GM19025 (cell line): ENCODE measurements around the gene RRAGB.
"Not testable (repeated sequence)": the region's sequence is repeated elsewhere in the genome, so short reads cannot be mapped to it uniquely, and the experiment has no call there.

ENCODE experiments used
- ATAC-seq: cut with Tn5 transposase; IDR thresholded peaks from one replicate; pipeline ENCODE4 v1.9.1; 2021; ENCODE audit warnings: mild to moderate bottlenecking, low read depth, moderate library complexity; ENCODE audit not compliant: unreplicated experiment

RRAGB gene

GRCh38 chrX:55717521-55718497 lies at the start of gene RRAGB:
Gene RRAGB, plus strand, starts transcription at chrX:55717749. Its CDS starts 579 bp downstream, at chrX:55718328.
- peak; percentile 96 for ATAC-seq

GRCh38 chrX:55668084-55668483 lies 49.5 kb upstream of the RRAGB start:
- no peak for ATAC-seq

DNA sequence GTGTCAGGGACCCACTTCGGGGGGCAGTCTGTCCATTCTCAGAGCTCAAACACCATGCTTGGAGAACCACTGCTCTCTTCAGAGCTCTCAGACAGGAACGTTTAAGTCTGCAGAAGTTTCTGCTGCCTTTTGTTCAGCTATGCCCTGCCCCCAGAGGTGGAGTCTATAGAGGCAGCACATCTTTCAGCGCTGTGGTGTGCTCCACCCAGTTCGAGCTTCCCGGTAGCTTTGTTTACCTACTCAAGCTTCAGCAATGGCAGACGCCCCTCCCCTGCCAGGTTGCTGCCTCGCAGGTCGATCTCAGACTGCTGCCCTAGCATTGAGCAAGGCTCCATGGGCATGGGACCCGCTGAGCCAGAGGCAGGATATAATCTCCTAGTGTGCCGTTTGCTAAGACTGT lies 29.0 kb upstream of the RRAGB start:
- ATAC-seq = not testable (repeated sequence)

DNA sequence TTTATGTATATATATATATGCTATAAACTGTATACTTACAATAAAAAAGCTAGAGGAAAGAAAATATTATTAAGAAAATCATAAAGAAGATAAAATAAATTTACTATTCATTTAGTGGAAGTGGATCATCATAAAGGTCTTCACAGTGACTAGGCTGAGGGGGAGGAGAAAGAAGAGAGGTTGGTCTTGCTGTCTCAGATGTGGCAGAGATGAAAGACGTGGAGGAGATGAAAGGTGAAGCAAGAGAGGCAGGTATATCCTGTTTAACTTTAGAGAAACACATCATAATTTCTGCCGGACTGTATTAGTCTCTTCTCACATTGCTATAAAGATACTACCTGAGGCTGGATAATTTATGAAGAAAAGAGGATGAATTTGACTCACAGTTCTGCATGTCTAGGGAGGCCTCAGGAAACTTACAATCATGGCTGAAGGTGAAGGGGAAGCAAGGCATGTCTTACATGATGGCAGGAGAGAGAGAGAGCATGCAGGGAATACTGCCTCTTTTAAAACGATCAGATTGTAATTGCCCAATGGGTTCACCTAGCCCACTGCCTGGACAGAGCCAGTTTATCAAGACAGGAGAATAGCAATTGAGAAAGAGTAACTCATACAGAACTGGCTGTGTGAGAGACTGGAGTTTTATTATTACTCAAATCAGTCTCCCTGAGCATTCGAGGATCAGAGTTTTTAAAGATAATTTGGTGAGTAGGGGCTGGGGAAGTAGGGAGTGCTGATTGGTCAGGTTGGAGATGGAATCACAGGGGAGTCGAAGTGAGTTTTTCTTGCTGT lies 22.1 kb upstream of the RRAGB start:
- no peak for ATAC-seq

DNA sequence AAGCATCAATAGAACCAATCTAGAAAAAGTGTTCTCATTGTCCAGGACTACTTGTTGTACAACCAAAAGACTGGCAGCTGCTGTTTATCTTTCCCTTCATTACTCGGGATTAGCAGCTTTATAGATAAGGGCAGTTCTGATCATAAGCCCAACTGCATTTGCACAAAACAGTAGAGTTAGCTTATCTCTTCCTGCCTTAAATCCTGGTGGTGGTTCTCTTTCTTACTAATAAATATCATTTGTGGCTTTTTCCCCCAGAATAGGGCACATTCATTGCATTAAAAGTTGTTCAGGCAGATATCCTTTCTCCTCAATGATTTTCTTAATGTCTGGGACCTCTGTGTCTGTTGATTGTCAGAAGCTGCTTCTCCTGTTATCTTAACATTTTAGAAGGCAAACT lies 20.2 kb upstream of the RRAGB start:
- ATAC-seq = no peak

- no peak for ATAC-seq
Observed at GRCh38 chrX:55702671-55703070, 14.9 kb upstream of the RRAGB start.

GRCh38 chrX:55703436-55703835 lies 14.1 kb upstream of the RRAGB start:
- ATAC-seq = not testable (repeated sequence)

DNA sequence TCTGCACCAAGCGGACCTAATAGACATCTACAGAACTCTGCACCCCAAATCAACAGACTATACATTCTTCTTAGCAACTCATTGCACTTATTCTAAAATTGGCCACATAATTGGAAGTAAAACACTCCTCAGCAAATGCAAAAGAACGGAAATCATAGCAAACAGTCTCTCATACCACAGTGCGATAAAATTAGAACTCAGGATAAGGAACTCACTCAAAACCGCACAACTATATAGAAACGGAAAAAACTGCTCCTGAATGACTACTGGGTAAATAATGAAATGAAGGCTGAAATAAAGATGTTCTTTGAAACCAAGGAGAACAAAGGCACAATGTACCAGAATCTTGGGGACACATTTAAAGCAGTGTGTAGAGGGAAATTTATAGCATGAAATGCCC lies 12.5 kb upstream of the RRAGB start:
- ATAC-seq = not testable (repeated sequence)

DNA sequence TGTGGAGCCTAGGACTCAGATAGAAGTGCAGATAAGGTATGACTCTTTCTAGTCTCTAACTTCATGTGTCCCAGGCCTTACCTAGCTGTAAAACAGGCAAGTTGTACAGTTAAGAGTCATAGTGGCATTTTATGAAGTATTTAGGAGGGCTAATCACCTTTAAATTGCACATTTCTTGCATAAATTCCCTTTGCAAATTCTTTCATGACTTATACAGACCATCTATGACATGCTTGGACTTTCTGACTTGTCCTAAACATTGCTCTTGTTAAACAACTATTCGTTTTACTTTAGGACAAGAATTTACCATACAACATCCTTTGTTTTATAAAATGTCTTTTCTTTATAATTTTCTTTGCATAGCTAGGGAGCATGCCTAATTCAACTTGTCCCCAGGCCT lies 7.8 kb upstream of the RRAGB start:
- ATAC-seq = no peak

- ATAC-seq = no peak
Observed at GRCh38 chrX:55710701-55711100, 6.8 kb upstream of the RRAGB start.

DNA sequence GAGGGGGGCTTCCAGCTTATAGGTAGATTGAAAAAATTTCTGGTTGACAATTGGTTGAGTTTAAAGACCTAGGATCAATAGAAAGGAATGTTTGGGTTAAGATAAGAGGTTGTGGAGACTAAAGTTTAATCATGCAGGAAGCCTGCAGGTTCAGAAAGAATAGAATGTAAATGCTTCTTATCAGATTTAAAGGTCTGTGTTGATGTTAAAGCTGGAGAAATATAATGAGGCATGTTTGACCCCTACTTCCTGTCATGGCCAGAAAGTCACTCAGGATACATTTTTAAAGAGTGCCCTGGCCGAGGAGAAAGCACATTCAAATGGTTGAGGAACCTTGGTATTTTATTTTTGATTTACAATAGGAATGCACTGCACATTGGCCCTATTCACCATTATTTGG lies 3.9 kb upstream of the RRAGB start:
- no peak for ATAC-seq

DNA sequence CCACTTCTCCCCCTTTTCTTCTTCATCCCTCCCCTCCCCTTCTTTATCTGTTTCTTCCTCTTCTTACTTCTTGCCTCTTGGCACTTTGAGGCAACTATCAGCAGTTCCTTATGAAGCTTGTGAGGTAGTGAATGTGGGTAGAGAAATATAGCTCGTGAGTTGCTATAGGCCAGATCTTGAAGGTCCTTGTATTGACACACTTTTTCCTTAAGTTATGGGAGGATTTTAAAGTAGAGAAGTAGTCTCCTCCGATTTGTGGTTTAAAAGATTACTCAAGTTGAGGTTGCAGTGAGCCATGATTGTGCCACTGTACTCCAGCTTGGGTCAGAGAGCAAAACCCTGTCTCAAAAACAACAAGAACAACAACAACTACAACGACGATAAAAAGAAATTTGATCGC lies 3.4 kb upstream of the RRAGB start:
- no peak for ATAC-seq

- ATAC-seq = no peak
Observed at GRCh38 chrX:55715847-55716246, 1.7 kb upstream of the RRAGB start.

GRCh38 chrX:55716937-55717336 lies 612 bp upstream of the RRAGB start:
- ATAC-seq = no peak

- no peak for ATAC-seq
Observed at GRCh38 chrX:55731826-55732225, 14.3 kb downstream of the RRAGB start.

- no peak for ATAC-seq
Observed at GRCh38 chrX:55738969-55739368, 21.4 kb downstream of the RRAGB start.

- ATAC-seq = no peak
Observed at GRCh38 chrX:55742649-55743048, 25.1 kb downstream of the RRAGB start.

DNA sequence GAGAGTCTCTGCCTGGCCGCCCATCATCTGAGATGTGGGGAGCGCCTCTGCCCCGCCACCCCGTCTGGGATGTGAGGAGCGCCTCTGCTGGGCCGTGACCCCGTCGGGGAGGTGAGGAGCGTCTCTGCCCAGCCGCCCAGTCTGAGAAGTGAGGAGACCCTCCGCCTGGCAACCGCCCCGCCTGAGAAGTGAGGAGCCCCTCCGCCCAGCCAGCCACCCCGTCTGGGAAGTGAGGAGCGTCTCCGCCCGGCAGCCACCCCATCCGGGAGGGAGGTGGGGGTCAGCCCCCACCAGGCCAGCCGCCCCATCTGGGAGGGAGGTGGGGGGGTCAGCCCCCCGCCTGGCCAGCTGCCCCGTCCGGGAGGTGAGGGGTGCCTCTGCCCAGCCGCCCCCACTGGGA lies 30.9 kb downstream of the RRAGB start:
- ATAC-seq = not testable (repeated sequence)

DNA sequence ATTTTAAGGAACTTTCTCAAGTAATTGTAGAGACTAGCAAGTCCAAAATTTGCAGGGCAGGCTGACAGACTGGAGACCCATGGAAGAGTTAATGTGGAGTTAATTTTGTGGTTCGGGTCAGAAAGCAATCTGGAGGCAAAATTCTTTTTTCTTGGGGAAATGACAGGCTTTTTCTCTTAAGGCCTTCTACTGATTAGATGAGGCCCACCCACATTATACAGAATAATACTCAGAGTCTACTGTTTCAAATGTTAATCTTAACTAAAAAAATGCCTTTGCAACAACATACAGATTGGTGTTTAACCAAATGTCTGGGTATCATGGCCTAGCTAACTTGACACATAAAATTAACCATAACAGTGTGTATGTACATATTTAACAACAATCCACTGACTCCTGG lies 32.7 kb downstream of the RRAGB start:
- ATAC-seq = no peak

- ATAC-seq = peak; percentile 88
Observed at GRCh38 chrX:55754861-55755294, 37.3 kb downstream of the RRAGB start.

GRCh38 chrX:55758033-55758432 lies 40.5 kb downstream of the RRAGB start:
- no peak for ATAC-seq
